PC-9 (cell line): ENCODE data around the gene CRYBB1. TPM values are rescaled to one million over a fixed set of nuclear protein-coding genes. Genes with fewer than 3 reads are reported as not detected.

Source experiments
- BruUV-seq: library from RNA; stranded (reverse); fragments of 400-500 nt; replicated peaks from 2 replicates; lab custom pipeline; 2021; lab: Mats Ljungman, UMichigan
- CTCF ChIA-PET: fragments of 300-600 bp; sonication (Branson Sonifier 250); formaldehyde crosslinking; loops from one replicate; lab custom pipeline; 2022; ENCODE audit warnings: antibody characterized with exemption; lab: Charles Lee
- POLR2A ChIA-PET: fragments of 300-600 bp; sonication (Branson Sonifier 250); formaldehyde crosslinking; loops from one replicate; lab custom pipeline; 2022; ENCODE audit warnings: antibody characterized with exemption; ENCODE audit not compliant: unreplicated experiment; lab: Charles Lee
- DNase-seq, 2 experiments: peaks; one replicate each; pipeline versions ENCODE4 v3.0.0 to v3.0.0-alpha.2; 2015 to 2022; ENCODE audit warnings: mixed read lengths in 1 of 2
- H2AFZ ChIP-seq: fragments of 200-600 bp; sonication (generic); 2 replicates; pipeline ENCODE4 v1.8.1; 2017; ENCODE audit warnings: antibody characterized with exemption
- H3F3A ChIP-seq: fragments of 200-600 bp; sonication (generic); 2 replicates; pipeline ENCODE4 v1.8.1; 2017; ENCODE audit warnings: antibody characterized with exemption, mild to moderate bottlenecking, low read depth; ENCODE audit not compliant: insufficient read depth
- H3K27ac ChIP-seq: fragments of 200-600 bp; sonication (generic); 2 replicates; pipeline ENCODE4 v1.6.1; 2016; ENCODE audit warnings: mixed run types
- H3K27me3 ChIP-seq: fragments of 200-600 bp; sonication (generic); 2 replicates; pipeline ENCODE4 v1.6.1; 2016; ENCODE audit warnings: low read depth, mixed run types; ENCODE audit not compliant: insufficient read depth
- H3K36me3 ChIP-seq: fragments of 200-600 bp; sonication (generic); 2 replicates; pipeline ENCODE4 v1.6.1; 2016; ENCODE audit warnings: low read depth, mixed run types
- H3K4me1 ChIP-seq: fragments of 200-600 bp; sonication (generic); replicated peaks from 2 replicates; pipeline ENCODE4 v1.6.1; 2016; ENCODE audit warnings: mixed run types; ENCODE audit not compliant: insufficient read depth
- H3K4me2 ChIP-seq: fragments of 200-600 bp; sonication (generic); 2 replicates; pipeline ENCODE4 v1.6.1; 2017; ENCODE audit warnings: mixed run types
- H3K4me3 ChIP-seq: fragments of 200-600 bp; sonication (generic); 2 replicates; pipeline ENCODE4 v1.6.1; 2016; ENCODE audit warnings: mixed run types
- H3K79me2 ChIP-seq: fragments of 200-600 bp; sonication (generic); 2 replicates; pipeline ENCODE4 v1.6.1; 2017; ENCODE audit warnings: low read depth, mixed run types
- H3K9me2 ChIP-seq: fragments of 200-600 bp; sonication (generic); 2 replicates; pipeline ENCODE4 v1.8.1; 2017; ENCODE audit warnings: mild to moderate bottlenecking; ENCODE audit not compliant: insufficient read depth
- H3K9me3 ChIP-seq: fragments of 200-600 bp; sonication (generic); 2 replicates; pipeline ENCODE4 v1.8.1; 2016; ENCODE audit warnings: low read depth; ENCODE audit not compliant: insufficient read depth
- H4K20me1 ChIP-seq: fragments of 200-600 bp; sonication (generic); 2 replicates; pipeline ENCODE4 v1.8.1; 2017; ENCODE audit not compliant: insufficient read depth
- EZH2 ChIP-seq: fragments of 200-600 bp; sonication (generic); IDR thresholded peaks from 2 replicates; pipeline ENCODE4 v1.8.0; 2017; ENCODE audit warnings: antibody characterized with exemption, low read depth
- intact Hi-C: fragments of 100-400 bp; cut with micrococcal nuclease; formaldehyde crosslinking; loops from one replicate; pipeline ENCODE4 v1.10.0; 2022; ENCODE audit not compliant: unreplicated experiment
- total RNA-seq: library from RNA; stranded (reverse); gene quantifications from 2 replicates; pipeline ENCODE4 v1.2.3, GENCODE V29; 2021
- TF ChIP-seq, protein P1 (sequence below): fragments of 200-600 bp; sonication (generic); conservative IDR thresholded peaks from 2 replicates; pipeline ENCODE4 v1.6.1; 2017; ENCODE audit warnings: mixed run types, antibody characterized with exemption, mild to moderate bottlenecking, moderate library complexity

The CRYBB1 gene
- total RNA-seq, 1 experiment from 2014 or later: not detected

DNA sequence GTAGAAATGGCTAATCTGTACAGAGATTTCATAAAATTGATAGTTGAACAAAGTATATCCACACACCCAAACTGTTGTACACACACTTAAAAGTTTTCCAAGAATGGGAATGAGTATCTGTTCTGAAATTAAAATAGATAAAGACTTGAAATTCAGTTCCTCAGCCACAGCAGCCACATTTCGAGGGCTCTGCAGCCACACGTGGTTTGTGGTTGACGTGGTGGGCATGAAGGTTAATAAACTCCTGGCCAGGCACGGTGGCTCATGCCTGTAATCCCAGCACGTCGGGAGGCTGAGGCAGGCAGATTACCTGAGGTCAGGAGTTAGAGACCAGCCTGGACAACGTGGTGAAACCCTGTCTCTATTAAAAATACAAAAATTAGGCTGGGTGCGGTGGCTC, 51.9 kb downstream of the CRYBB1 start:
- H3K9me2 ChIP-seq: no peaks in the 10 kb centered on the region
- H3K79me2 ChIP-seq: no peaks in the 10 kb centered on the region

DNA sequence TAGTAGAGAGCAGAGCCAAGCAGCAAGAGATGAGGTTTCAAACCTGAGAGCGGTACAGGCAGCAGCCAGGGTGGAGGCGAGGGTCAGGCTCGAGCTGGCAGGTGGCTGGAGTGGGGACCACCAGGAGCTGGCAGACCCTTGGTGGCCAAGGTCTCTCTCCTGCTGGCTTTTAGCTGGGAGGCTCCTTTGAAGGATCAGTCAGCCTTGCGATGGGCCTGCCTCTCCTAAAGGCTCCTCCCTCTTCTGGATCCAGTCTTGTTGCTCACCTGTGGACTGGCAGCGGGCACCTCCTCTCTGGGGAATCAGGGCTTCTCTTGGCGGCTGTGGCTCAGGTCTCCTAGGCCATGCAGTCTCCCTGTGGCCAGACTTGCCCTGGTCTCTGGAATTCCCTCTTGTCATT, 52.6 kb downstream of the CRYBB1 start:
- intact Hi-C loops: no loop called here
- Histone ChIP-seq H3K4me3 (no peak overlapping the region), H3K4me2 (no peak overlapping the region), H4K20me1 (no peaks in the 10 kb centered on the region), H3K36me3 (no peaks in the 10 kb centered on the region), H3K9me2 (no peaks in the 10 kb centered on the region), H3K27me3 (no peaks in the 10 kb centered on the region), H3F3A (peaks cover 10% of the 10 kb centered on the region; the same call in 1 of the 2 replicates), H3K79me2 (no peaks in the 10 kb centered on the region), H3K9me3 (no peaks in the 10 kb centered on the region), H3K27ac (no peak overlapping the region), H2AFZ (no peak overlapping the region), H3K4me1 (peaks cover 12% of the 10 kb centered on the region)
- BruUV-seq: no TSS peak
- TF ChIP-seq EZH2: no peak
- TF ChIP-seq, protein P1, sequence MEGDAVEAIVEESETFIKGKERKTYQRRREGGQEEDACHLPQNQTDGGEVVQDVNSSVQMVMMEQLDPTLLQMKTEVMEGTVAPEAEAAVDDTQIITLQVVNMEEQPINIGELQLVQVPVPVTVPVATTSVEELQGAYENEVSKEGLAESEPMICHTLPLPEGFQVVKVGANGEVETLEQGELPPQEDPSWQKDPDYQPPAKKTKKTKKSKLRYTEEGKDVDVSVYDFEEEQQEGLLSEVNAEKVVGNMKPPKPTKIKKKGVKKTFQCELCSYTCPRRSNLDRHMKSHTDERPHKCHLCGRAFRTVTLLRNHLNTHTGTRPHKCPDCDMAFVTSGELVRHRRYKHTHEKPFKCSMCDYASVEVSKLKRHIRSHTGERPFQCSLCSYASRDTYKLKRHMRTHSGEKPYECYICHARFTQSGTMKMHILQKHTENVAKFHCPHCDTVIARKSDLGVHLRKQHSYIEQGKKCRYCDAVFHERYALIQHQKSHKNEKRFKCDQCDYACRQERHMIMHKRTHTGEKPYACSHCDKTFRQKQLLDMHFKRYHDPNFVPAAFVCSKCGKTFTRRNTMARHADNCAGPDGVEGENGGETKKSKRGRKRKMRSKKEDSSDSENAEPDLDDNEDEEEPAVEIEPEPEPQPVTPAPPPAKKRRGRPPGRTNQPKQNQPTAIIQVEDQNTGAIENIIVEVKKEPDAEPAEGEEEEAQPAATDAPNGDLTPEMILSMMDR: no peak
- ChIA-PET POLR2A (no interaction called here), CTCF (no interaction called here)
- DNase-seq: no peak

More for the DNA sequence above, 51.9 kb downstream of the CRYBB1 start:
- Histone ChIP-seq H3K4me3 (no peak overlapping the region), H3K27me3 (no peaks in the 10 kb centered on the region), H3K27ac (no peak overlapping the region), H3K4me1 (peaks cover 12% of the 10 kb centered on the region), H3K36me3 (no peaks in the 10 kb centered on the region), H3K9me3 (no peaks in the 10 kb centered on the region), H2AFZ (no peak overlapping the region), H3F3A (peaks cover 10% of the 10 kb centered on the region; the same call in 1 of the 2 replicates), H3K4me2 (no peak overlapping the region), H4K20me1 (no peaks in the 10 kb centered on the region)
- POLR2A ChIA-PET: no interaction called here
- intact Hi-C loops: no loop called here
- CTCF ChIA-PET: no interaction called here
- no peak for TF ChIP-seq EZH2
- TF ChIP-seq, protein P1: no peak
- DNase-seq: no peak
- BruUV-seq: no TSS peak

DNA sequence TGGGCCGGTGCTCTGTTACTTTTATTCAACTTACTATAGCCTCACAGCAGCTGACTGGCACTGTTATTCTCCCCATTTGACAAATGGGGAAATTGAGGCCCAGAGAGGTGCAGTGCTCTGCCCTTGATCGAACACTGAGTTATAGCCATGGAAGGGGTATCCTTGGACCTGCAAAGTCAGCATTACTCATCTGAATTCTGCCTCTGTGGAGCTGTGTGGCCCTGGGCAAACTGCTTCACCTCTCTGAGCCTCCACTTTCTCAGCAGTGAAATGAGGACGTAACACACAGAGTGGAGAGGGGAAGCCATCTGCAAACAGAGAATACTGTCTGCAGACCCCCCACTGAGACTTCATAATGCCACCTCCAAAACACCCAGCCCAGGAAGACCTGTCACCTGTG, 53.2 kb downstream of the CRYBB1 start:
- Histone ChIP-seq H3K27me3 (no peaks in the 10 kb centered on the region), H3K4me3 (no peak overlapping the region), H3K36me3 (no peaks in the 10 kb centered on the region), H3K4me1 (peaks cover 12% of the 10 kb centered on the region), H3K79me2 (no peaks in the 10 kb centered on the region), H3K27ac (no peak overlapping the region), H3K9me3 (no peaks in the 10 kb centered on the region), H2AFZ (no peak overlapping the region), H4K20me1 (no peaks in the 10 kb centered on the region), H3K9me2 (no peaks in the 10 kb centered on the region), H3F3A (peaks cover 10% of the 10 kb centered on the region; the same call in 1 of the 2 replicates), H3K4me2 (no peak overlapping the region)
- BruUV-seq: no TSS peak
- intact Hi-C loops: no loop called here
- CTCF ChIA-PET: no interaction called here
- no peak for TF ChIP-seq EZH2
- TF ChIP-seq, protein P1: no peak
- DNase-seq: no peak
- POLR2A ChIA-PET: no interaction called here
